GM12865 (cell line): ENCODE measurements around the gene UNC13D.

Experiments used
- DNase-seq: peaks from one replicate; pipeline ENCODE4 v3.0.0; 2010; ENCODE audit warnings: low read depth
- H3K4me3 ChIP-seq: 2 replicates; pipeline ENCODE4 v1.5.1; 2011; ENCODE audit warnings: mild to moderate bottlenecking, low read depth, low read length, control low read depth
- CTCF ChIP-seq: IDR thresholded peaks from 2 replicates; pipeline ENCODE4 v1.5.1; 2011; ENCODE audit warnings: low read length, control low read depth, low read depth, inconsistent platforms; ENCODE audit not compliant: insufficient read depth; ENCODE audit errors: missing control alignments

The UNC13D gene

GRCh38 chr17:75834279-75834920, 9.8 kb downstream of the UNC13D start:
- H3K4me3 ChIP-seq: no peak overlapping the region
- DNase-seq: no peak
- TF ChIP-seq CTCF: no peak

GRCh38 chr17:75832652-75833400, 11.4 kb downstream of the UNC13D start:
- DNase-seq: no peak
- TF ChIP-seq CTCF: no peak
- H3K4me3 ChIP-seq: no peak overlapping the region

- no peak for DNase-seq
- no peak for TF ChIP-seq CTCF
Observed at GRCh38 chr17:75832164-75832651, 12.0 kb downstream of the UNC13D start.

GRCh38 chr17:75831032-75831571, 13.1 kb downstream of the UNC13D start:
- no peak for DNase-seq
- H3K4me3 ChIP-seq: no peak overlapping the region
- no peak for TF ChIP-seq CTCF

More at GRCh38 chr17:75832164-75832651, 12.0 kb downstream of the UNC13D start:
- H3K4me3 ChIP-seq: no peak overlapping the region

GRCh38 chr17:75830164-75831031, 13.8 kb downstream of the UNC13D start:
- no peak overlapping the region for H3K4me3 ChIP-seq
- TF ChIP-seq CTCF: peak; percentile 68
- no peak for DNase-seq

GRCh38 chr17:75829747-75830146, 14.5 kb downstream of the UNC13D start:
- no peak for TF ChIP-seq CTCF
- no peak overlapping the region for H3K4me3 ChIP-seq
- DNase-seq: no peak
